NCI-H1930 (cell line): ENCODE results near the gene ALS2CL.

Experiments
- DNase-seq, 2 experiments: peaks; one replicate each; lab custom pipeline; 2025; lab: John Stamatoyannopoulos, UW

Gene ALS2CL

GRCh38 chr3:46664188-46664970 lies 29.1 kb downstream of the ALS2CL start:
- no peak for DNase-seq

- DNase-seq, result peak in 1 of 2 experiments; percentile 15
Measured at GRCh38 chr3:46663591-46664135, 29.8 kb downstream of the ALS2CL start.

GRCh38 chr3:46662771-46663551 lies 30.5 kb downstream of the ALS2CL start:
- no peak for DNase-seq

GRCh38 chr3:46661776-46662766 lies 31.4 kb downstream of the ALS2CL start:
- no peak for DNase-seq

GRCh38 chr3:46660543-46661523 lies 32.6 kb downstream of the ALS2CL start:
- DNase-seq, result no peak

GRCh38 chr3:46660003-46660402 lies 33.5 kb downstream of the ALS2CL start:
- no peak for DNase-seq

GRCh38 chr3:46659285-46659684 lies 34.2 kb downstream of the ALS2CL start:
- no peak for DNase-seq

- no peak for DNase-seq
Measured at GRCh38 chr3:46656778-46657556, 36.5 kb downstream of the ALS2CL start.

GRCh38 chr3:46655271-46655670 lies 38.2 kb downstream of the ALS2CL start:
- no peak for DNase-seq

GRCh38 chr3:46651084-46651483 lies 42.4 kb downstream of the ALS2CL start:
- DNase-seq, result no peak

GRCh38 chr3:46649436-46649835 lies 44.0 kb downstream of the ALS2CL start:
- DNase-seq, result no peak

GRCh38 chr3:46648096-46648495 lies 45.4 kb downstream of the ALS2CL start:
- DNase-seq, result no peak

GRCh38 chr3:46646700-46647099 lies 46.8 kb downstream of the ALS2CL start:
- DNase-seq, result no peak

GRCh38 chr3:46643701-46644100 lies 49.8 kb downstream of the ALS2CL start:
- DNase-seq, result no peak

GRCh38 chr3:46642971-46643370 lies 50.5 kb downstream of the ALS2CL start:
- DNase-seq, result no peak

- DNase-seq, result no peak
Measured at GRCh38 chr3:46640927-46641326, 52.6 kb downstream of the ALS2CL start.

- DNase-seq, result no peak
Measured at GRCh38 chr3:46639221-46639620, 54.3 kb downstream of the ALS2CL start.

- DNase-seq, result no peak
Measured at GRCh38 chr3:46634856-46635255, 58.6 kb downstream of the ALS2CL start.

- DNase-seq, result no peak
Measured at GRCh38 chr3:46632792-46633191, 60.7 kb downstream of the ALS2CL start.
